GM06990 (cell line): ENCODE data around the gene SCUBE2.

Experiments
- DNase-seq: peaks from one replicate; pipeline ENCODE4 v3.0.0-alpha.2; 2011; ENCODE audit not compliant: insufficient read length; ENCODE audit errors: extremely low read depth
- H3K27me3 ChIP-seq: replicated peaks from 2 replicates; pipeline ENCODE4 v1.6.0; 2011; ENCODE audit warnings: low read length; ENCODE audit not compliant: control insufficient read depth, insufficient read depth
- H3K36me3 ChIP-seq: 2 replicates; pipeline ENCODE4 v1.5.1; 2011; ENCODE audit warnings: low read length; ENCODE audit not compliant: control insufficient read depth, insufficient read depth
- H3K4me3 ChIP-seq: replicated peaks from 2 replicates; pipeline ENCODE4 v1.5.1; 2011; ENCODE audit warnings: low read depth, mild to moderate bottlenecking, control low read depth, low read length
- CTCF ChIP-seq: IDR thresholded peaks from 2 replicates; pipeline ENCODE4 v1.5.1; 2011; ENCODE audit warnings: low read length, control low read depth, mild to moderate bottlenecking, inconsistent platforms; ENCODE audit not compliant: insufficient read depth, poor library complexity, severe bottlenecking

SCUBE2 gene

GRCh38 chr11:9047964-9048523 is 43.4 kb downstream of the SCUBE2 start:
- DNase-seq = no peak

GRCh38 chr11:9046481-9046880 is 44.9 kb downstream of the SCUBE2 start:
- TF ChIP-seq CTCF = no peak
- Histone ChIP-seq H3K4me3 (no peak overlapping the region), H3K36me3 (no peaks in the 10 kb centered on the region), H3K27me3 (no peaks in the 10 kb centered on the region; the same call in 1 of the 2 replicates)
- no peak for DNase-seq

More at GRCh38 chr11:9047964-9048523, 43.4 kb downstream of the SCUBE2 start:
- Histone ChIP-seq H3K36me3 (no peaks in the 10 kb centered on the region), H3K4me3 (no peak overlapping the region), H3K27me3 (no peaks in the 10 kb centered on the region; the same call in 1 of the 2 replicates)
- no peak for TF ChIP-seq CTCF

- no peak for DNase-seq
- no peak overlapping the region for H3K4me3 ChIP-seq
Observed at GRCh38 chr11:9042488-9042887, 48.9 kb downstream of the SCUBE2 start.

GRCh38 chr11:9041747-9042146 is 49.7 kb downstream of the SCUBE2 start:
- no peaks in the 10 kb centered on the region for H3K36me3 ChIP-seq
- TF ChIP-seq CTCF = no peak
- no peak for DNase-seq
- no peak overlapping the region for H3K4me3 ChIP-seq
- H3K27me3 ChIP-seq = no peaks in the 10 kb centered on the region

More at GRCh38 chr11:9042488-9042887, 48.9 kb downstream of the SCUBE2 start:
- Histone ChIP-seq H3K27me3 (no peaks in the 10 kb centered on the region), H3K36me3 (no peaks in the 10 kb centered on the region)
- no peak for TF ChIP-seq CTCF

GRCh38 chr11:9040410-9040809 is 51.0 kb downstream of the SCUBE2 start:
- no peak for TF ChIP-seq CTCF
- Histone ChIP-seq H3K36me3 (no peaks in the 10 kb centered on the region), H3K27me3 (no peaks in the 10 kb centered on the region), H3K4me3 (no peak overlapping the region)
- DNase-seq = no peak

GRCh38 chr11:9039863-9040262 is 51.5 kb downstream of the SCUBE2 start:
- DNase-seq = no peak
- Histone ChIP-seq H3K36me3 (no peaks in the 10 kb centered on the region), H3K4me3 (no peak overlapping the region), H3K27me3 (no peaks in the 10 kb centered on the region)
- no peak for TF ChIP-seq CTCF
